ENCODE measurements around the gene SH3BP1. TPM values are rescaled to one million over a fixed set of nuclear protein-coding genes. Genes with fewer than 3 reads are reported as not detected.
A peak's percentile ranks its signal among the peaks of the same experiment; 100 is the strongest.
"Not testable (repeated sequence)": the region's sequence is repeated elsewhere in the genome, so short reads cannot be mapped to it uniquely, and the experiment has no call there.

The SH3BP1 gene
- total RNA-seq, 4 donors from 2014 or later, result 7.4 to 26.2 (median 14.2) TPM

DNA sequence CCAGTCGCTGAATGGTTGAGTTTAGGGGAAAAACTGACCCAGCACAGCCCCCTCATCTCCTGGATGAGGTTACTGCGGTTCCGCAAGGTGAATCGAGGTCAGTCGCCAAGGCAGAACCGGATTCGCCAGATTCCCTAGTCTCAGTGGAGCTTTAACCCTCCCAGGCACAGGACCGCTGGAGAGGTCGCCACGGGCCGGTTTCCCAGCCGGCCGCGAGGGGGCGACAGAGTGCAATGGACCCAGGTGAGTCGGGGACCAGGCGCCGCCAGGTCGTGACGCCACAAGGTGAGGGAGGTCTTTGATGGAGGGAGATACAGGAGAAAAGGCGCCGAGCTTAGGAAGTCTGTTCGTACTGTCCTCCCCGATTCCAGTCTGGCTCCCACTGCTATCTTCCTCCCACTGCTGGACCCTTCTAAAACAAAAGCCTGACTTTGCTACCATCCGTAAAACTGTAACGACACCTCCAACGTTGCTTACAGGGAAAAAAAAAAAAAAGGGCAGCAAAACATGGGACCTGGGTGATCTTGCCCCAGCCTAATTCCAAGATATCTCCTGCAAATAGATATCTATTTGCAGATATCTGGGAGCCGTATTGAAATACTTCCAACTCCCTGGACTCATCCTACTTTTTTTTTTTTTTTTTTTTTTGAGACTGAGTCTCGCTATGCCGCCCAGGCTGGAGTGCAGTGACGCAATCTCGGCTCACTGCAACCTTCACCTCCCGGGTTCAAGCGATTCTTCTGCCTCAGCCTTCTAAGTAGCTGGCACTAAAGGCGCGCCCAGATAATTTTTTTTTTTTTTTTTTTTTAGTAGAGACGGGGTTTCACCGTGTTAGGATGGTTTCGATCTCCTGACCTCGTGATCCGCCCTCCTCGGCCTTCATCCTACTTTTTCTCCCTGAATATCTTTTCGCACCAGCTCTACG lies 32.2 kb upstream of the SH3BP1 start:
- intact Hi-C loops (cut with DNase I; ENCODE audit: low total_unique reads), result no loop called here
- Histone ChIP-seq H3K36me3 (no peaks in the 10 kb centered on the region), H3K4me3 (peak overlapping the region; percentile 89 to 98), H3K4me1 (peaks cover 0 to 11% of the 10 kb centered on the region in 2 donors), H3K27me3 (no peaks in the 10 kb centered on the region), H3K27ac (peak overlapping the region; percentile 96 to 97), H3K9me3 (no peaks in the 10 kb centered on the region)
- peak; percentile 77 to 81 for DNase-seq
- TF ChIP-seq, protein P1, sequence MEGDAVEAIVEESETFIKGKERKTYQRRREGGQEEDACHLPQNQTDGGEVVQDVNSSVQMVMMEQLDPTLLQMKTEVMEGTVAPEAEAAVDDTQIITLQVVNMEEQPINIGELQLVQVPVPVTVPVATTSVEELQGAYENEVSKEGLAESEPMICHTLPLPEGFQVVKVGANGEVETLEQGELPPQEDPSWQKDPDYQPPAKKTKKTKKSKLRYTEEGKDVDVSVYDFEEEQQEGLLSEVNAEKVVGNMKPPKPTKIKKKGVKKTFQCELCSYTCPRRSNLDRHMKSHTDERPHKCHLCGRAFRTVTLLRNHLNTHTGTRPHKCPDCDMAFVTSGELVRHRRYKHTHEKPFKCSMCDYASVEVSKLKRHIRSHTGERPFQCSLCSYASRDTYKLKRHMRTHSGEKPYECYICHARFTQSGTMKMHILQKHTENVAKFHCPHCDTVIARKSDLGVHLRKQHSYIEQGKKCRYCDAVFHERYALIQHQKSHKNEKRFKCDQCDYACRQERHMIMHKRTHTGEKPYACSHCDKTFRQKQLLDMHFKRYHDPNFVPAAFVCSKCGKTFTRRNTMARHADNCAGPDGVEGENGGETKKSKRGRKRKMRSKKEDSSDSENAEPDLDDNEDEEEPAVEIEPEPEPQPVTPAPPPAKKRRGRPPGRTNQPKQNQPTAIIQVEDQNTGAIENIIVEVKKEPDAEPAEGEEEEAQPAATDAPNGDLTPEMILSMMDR (IDR thresholded peaks at IDR 0.05), result peak; percentile 90 to 95 (median 92)
- no peak for TF ChIP-seq POLR2A (IDR thresholded peaks at IDR 0.05)

DNA sequence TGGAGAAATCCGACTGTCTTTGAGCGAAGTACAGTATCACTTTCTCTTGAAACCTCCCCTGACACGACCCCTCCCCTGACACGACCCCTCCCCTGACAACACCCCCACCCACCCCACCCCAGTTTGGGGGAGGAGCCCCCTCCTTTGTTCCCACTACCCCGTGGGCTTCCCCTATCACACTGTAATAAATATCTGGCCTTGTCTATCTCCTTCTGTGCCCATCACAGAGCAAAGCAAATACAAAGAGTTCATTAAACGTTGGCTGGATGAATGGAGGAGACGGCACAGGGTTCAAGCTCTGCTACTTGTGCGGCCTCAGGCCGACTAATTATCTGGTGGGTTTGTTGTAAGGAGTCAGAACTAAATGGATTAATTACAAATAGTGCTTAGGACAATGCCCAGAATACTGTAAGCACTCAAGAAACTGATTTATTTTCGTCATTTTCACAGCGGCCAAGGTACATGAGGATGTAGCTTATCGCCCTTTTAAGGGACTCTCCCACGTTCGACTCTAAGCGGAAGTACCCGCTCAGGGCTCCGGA lies 31.5 kb upstream of the SH3BP1 start:
- TF ChIP-seq, protein P1 (IDR thresholded peaks at IDR 0.05), result no peak
- no peak for TF ChIP-seq POLR2A (IDR thresholded peaks at IDR 0.05)
- no peak for DNase-seq
- no peaks in the 10 kb centered on the region for H3K36me3 ChIP-seq

DNA sequence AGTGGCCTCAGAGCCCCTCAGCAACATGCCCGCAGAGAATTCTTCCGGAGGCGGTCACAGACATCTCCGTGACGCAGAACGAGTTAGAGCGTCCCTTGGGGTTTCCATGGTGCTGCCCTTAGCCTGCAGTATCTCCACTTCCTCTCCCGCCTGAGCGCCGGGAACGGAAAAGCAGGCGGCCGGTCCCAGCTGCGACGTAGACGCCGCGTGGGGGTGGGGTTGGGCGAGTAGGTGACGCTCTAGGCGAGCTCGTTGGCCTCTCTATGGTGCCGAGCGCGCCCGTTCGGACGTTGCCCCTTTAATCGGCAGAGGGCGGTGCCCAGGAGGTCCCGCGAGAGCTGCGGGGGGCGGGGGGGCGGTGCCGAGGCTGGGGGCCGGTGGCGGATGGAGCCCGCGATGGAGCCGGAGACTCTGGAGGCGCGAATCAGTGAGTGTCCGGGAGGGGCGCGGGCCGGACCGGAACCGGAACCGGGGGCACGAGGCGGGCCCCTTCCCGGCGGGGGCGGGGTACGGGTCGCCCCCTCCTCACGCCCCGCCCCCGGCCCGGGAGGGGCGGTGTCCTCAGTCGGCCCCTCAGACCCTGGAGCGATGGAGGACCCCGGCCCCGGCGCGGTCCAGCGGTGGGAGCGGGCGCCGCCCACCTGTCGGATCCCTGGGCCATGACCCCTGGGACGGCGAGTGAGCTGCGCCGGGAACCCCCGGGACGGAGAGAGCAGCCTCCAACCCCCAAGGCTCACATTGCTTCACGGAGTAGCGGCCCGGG lies 30.8 kb upstream of the SH3BP1 start, which contains the start of gene GGA1:
Gene GGA1 (plus strand): TSS at position 358 of the 763 bp plus-strand sequence. CDS start 27 bp downstream, at position 385.
- intact Hi-C loops (cut with DNase I; ENCODE audit: low total_unique reads), result no loop called here
- TF ChIP-seq, protein P1 (IDR thresholded peaks at IDR 0.05), result peak in 1 of 4 experiments; percentile 8
- TF ChIP-seq POLR2A (IDR thresholded peaks at IDR 0.05), result peak in 1 of 2 donors; percentile 31
- H3K4me1 ChIP-seq, result peaks cover 4 to 14% of the 10 kb centered on the region in 2 donors
- H3K36me3 ChIP-seq, result no peaks in the 10 kb centered on the region
- H3K27ac ChIP-seq, result peak within 1 kb of the TSS; percentile 96 to 97
- H3K4me3 ChIP-seq, result peak within 1 kb of the TSS; percentile 89 to 98
- peak; percentile 94 to 96 for DNase-seq
- no peaks in the 10 kb centered on the region for H3K27me3 ChIP-seq
- no peaks in the 10 kb centered on the region for H3K9me3 ChIP-seq

More for the DNA sequence above, 31.5 kb upstream of the SH3BP1 start:
- intact Hi-C loops (cut with DNase I; ENCODE audit: low total_unique reads), result no loop called here
- Histone ChIP-seq H3K27me3 (no peaks in the 10 kb centered on the region), H3K4me1 (peaks cover 0 to 11% of the 10 kb centered on the region in 2 donors), H3K9me3 (no peaks in the 10 kb centered on the region), H3K27ac (peak overlapping the region; percentile 96 to 97), H3K4me3 (peak overlapping the region; percentile 89 to 98)

DNA sequence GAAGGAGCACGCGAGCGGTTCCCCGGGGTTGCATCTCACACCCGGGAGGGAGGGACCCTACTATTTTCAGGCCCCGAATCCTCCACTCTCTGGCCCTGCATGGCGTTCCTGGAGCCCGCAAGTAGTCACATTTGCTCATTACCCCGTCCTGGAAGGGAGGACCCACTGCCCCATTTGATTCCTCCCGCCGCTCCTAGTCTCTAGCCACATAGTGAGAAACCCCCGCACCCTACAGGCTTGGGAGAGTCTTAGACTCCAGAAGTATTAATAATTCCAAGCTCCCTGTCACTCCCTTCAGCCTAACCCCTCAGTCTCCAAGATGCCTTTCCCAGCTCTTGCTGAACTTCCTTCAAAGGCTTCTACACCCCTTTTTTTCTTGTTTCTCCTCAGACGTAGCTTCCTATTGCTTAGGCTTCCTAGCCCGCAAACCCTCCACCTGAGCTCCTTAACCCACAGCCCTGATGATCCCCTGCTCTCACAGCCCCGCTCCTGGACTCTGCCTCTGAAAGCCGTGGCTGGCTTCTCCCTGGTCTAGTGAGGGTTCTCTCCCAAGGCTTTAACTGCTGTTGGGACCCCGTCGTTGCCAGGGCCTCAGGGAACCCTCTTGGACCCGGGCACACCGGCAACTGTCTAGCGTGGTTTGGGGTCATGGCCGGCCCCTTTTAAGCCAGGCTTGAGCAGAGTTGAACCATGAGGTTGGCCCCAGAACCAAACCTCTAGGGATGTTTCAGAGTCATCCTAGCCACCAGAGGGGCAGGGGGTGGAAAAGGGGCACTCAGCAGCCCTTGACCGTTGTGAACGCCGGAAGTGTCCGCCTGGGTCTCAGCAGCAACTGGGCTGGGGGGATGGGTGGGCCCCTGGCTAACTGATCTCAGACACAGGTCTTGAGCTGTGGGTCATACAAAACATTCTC lies 30.0 kb upstream of the SH3BP1 start:
- intact Hi-C loops (cut with DNase I; ENCODE audit: low total_unique reads), result no loop called here
- H3K4me1 ChIP-seq, result peaks cover 7 to 14% of the 10 kb centered on the region in 2 donors
- peak in 1 of 2 donors; percentile 31 for DNase-seq
- H3K27ac ChIP-seq, result peak overlapping the region; percentile 96 to 97
- no peaks in the 10 kb centered on the region for H3K27me3 ChIP-seq
- H3K36me3 ChIP-seq, result no peaks in the 10 kb centered on the region
- peak overlapping the region; percentile 89 to 98 for H3K4me3 ChIP-seq
- TF ChIP-seq, protein P1 (IDR thresholded peaks at IDR 0.05), result no peak
- no peak for TF ChIP-seq POLR2A (IDR thresholded peaks at IDR 0.05)
- no peaks in the 10 kb centered on the region for H3K9me3 ChIP-seq

DNA sequence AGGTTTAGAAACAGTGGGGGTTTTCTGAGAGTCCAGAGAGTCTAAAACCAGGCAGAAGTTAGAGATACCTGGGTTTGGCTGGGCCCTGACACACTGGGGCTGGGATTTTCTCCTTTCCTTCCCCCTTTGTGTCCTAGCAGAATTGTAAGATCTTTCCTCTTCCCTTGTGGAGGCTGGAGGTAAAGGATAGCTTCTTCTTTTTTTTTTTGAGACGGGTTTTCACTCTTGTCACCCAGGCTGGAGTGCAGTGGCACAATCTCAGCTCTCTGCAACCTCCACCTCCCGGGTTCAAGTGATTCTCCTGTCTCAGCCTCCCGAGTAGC lies 29.4 kb upstream of the SH3BP1 start:
- intact Hi-C loops (cut with DNase I; ENCODE audit: low total_unique reads); DNase-seq; H3K36me3 ChIP-seq; H3K27me3 ChIP-seq; H3K9me3 ChIP-seq: not testable (repeated sequence)
- H3K4me1 ChIP-seq, result peaks cover 7 to 14% of the 10 kb centered on the region in 2 donors
- H3K27ac ChIP-seq, result peak overlapping the region; percentile 96 to 97
- H3K4me3 ChIP-seq, result peak overlapping the region; percentile 89 to 98

Data from uterus (tissue), 4 donors.